Mesenchymal stem cell (in vitro differentiated cells and primary cell): ENCODE measurements around the gene COL16A1.

Source experiments
- DNase-seq: peaks from one replicate; pipeline ENCODE4 v3.0.0-alpha.2; 2013
- H2AFZ ChIP-seq: one replicate; pipeline ENCODE4 v1.6.1; 2013; ENCODE audit warnings: low read depth, mild to moderate bottlenecking, control low read depth, inconsistent platforms, low read length, moderate library complexity
- H2AK5ac ChIP-seq: 2 replicates; pipeline ENCODE4 v1.6.1; 2013; ENCODE audit warnings: low read length, moderate library complexity, mild to moderate bottlenecking, inconsistent platforms; ENCODE audit not compliant: severe bottlenecking
- H2BK120ac ChIP-seq: one replicate; pipeline ENCODE4 v1.6.1; 2013; ENCODE audit warnings: low read depth, mild to moderate bottlenecking, inconsistent platforms, low read length, moderate library complexity
- H2BK12ac ChIP-seq, 2 experiments: one replicate each; pipeline ENCODE4 v1.6.1; 2013; ENCODE audit warnings: inconsistent platforms in 2 of 2, low read length in 2 of 2, mild to moderate bottlenecking in 2 of 2, moderate library complexity in 2 of 2, control low read depth in 1 of 2
- H2BK15ac ChIP-seq: one replicate; pipeline ENCODE4 v1.6.1; 2013; ENCODE audit warnings: mild to moderate bottlenecking, low read depth, inconsistent platforms; ENCODE audit not compliant: poor library complexity, severe bottlenecking
- H2BK5ac ChIP-seq: 2 replicates; pipeline ENCODE4 v1.6.1; 2013; ENCODE audit warnings: low read depth, mild to moderate bottlenecking, low read length, control low read depth, inconsistent platforms; ENCODE audit not compliant: poor library complexity, severe bottlenecking
- H3K14ac ChIP-seq, 2 experiments: one replicate each; pipeline ENCODE4 v1.6.1; 2013; ENCODE audit warnings: inconsistent platforms in 2 of 2, low read length in 2 of 2, control low read depth in 1 of 2, mild to moderate bottlenecking in 1 of 2, moderate library complexity in 1 of 2
- H3K18ac ChIP-seq, 2 experiments: one replicate each; pipeline ENCODE4 v1.6.1; 2013; ENCODE audit warnings: inconsistent platforms in 2 of 2, low read length in 2 of 2, control low read depth in 1 of 2, low read depth in 1 of 2, mild to moderate bottlenecking in 1 of 2
- H3K23ac ChIP-seq, 2 experiments: one replicate each; pipeline ENCODE4 v1.6.1; 2013; ENCODE audit warnings: inconsistent platforms in 2 of 2, low read length in 2 of 2, mild to moderate bottlenecking in 2 of 2, moderate library complexity in 2 of 2, control low read depth in 1 of 2
- H3K27ac ChIP-seq: 2 replicates; pipeline ENCODE4 v1.5.1; 2013; ENCODE audit warnings: mild to moderate bottlenecking, moderate library complexity, low read length, control low read depth, inconsistent platforms; ENCODE audit not compliant: poor library complexity, severe bottlenecking
- H3K27me3 ChIP-seq, 2 experiments: 2 replicates each; pipeline versions ENCODE4 v1.6.1 to v1.7.0; 2013; ENCODE audit warnings: low read length in 2 of 2, mild to moderate bottlenecking in 2 of 2, moderate library complexity in 2 of 2, control low read depth in 1 of 2, inconsistent platforms in 1 of 2; ENCODE audit not compliant: control insufficient read depth in 1 of 2, insufficient read depth in 1 of 2
- H3K36me3 ChIP-seq, 2 experiments: 2 replicates each; pipeline versions ENCODE4 v1.6.1 to v1.7.0; 2013; ENCODE audit warnings: low read length in 2 of 2, control low read depth in 1 of 2, inconsistent platforms in 1 of 2, low read depth in 1 of 2, mild to moderate bottlenecking in 1 of 2; ENCODE audit not compliant: insufficient read depth in 2 of 2, control insufficient read depth in 1 of 2
- H3K4ac ChIP-seq, 2 experiments: one replicate each; pipeline ENCODE4 v1.6.1; 2013; ENCODE audit warnings: inconsistent platforms in 2 of 2, low read length in 2 of 2, mild to moderate bottlenecking in 2 of 2, moderate library complexity in 2 of 2, control low read depth in 1 of 2, low read depth in 1 of 2
- H3K4me1 ChIP-seq: 2 replicates; pipeline ENCODE4 v1.6.1; 2013; ENCODE audit warnings: low read depth, low read length, control low read depth; ENCODE audit not compliant: control insufficient read depth, insufficient read depth
- H3K4me2 ChIP-seq: 2 replicates; pipeline ENCODE4 v1.6.1; 2013; ENCODE audit warnings: low read length, mild to moderate bottlenecking, inconsistent platforms; ENCODE audit not compliant: poor library complexity, severe bottlenecking
- H3K4me3 ChIP-seq, 2 experiments: 2 replicates each; pipeline versions ENCODE4 v1.5.1 to v1.7.0; 2013; ENCODE audit warnings: low read length in 2 of 2, mild to moderate bottlenecking in 2 of 2, control low read depth in 1 of 2, low read depth in 1 of 2; ENCODE audit not compliant: insufficient read depth in 1 of 2
- H3K79me1 ChIP-seq: replicated peaks from 2 replicates; pipeline ENCODE4 v1.6.1; 2013; ENCODE audit warnings: mild to moderate bottlenecking, control low read depth, low read length, inconsistent platforms; ENCODE audit not compliant: poor library complexity, severe bottlenecking
- H3K9ac ChIP-seq: 2 replicates; pipeline ENCODE4 v1.7.0; 2013; ENCODE audit warnings: mild to moderate bottlenecking, low read length, moderate library complexity
- H3K9me3 ChIP-seq: 2 replicates; pipeline ENCODE4 v1.7.0; 2013; ENCODE audit warnings: mild to moderate bottlenecking, low read length; ENCODE audit not compliant: control insufficient read depth
- H4K8ac ChIP-seq: one replicate; pipeline ENCODE4 v1.6.1; 2013; ENCODE audit warnings: inconsistent platforms, mild to moderate bottlenecking, low read length, moderate library complexity
- H4K91ac ChIP-seq: one replicate; pipeline ENCODE4 v1.6.1; 2013; ENCODE audit warnings: mild to moderate bottlenecking, low read length, inconsistent platforms
- WGBS: methylation state at CpG from one replicate; pipeline ENCODE4 v1.1.7; 2013; ENCODE audit warnings: mixed read lengths; 5-methylcytosine and 5-hydroxymethylcytosine counted together

The COL16A1 gene

GRCh38 chr1:31746687-31747086, 42.9 kb upstream of the COL16A1 start:
- Histone ChIP-seq H3K79me1 (no peaks in the 10 kb centered on the region), H2BK120ac (no peak overlapping the region), H2AFZ (no peak overlapping the region), H2BK5ac (no peak overlapping the region), H2AK5ac (no peak overlapping the region), H3K4me3 (no peak overlapping the region), H3K4me2 (no peak overlapping the region), H3K23ac (no peak overlapping the region), H3K36me3 (peaks cover 0 to 8% of the 10 kb centered on the region in 2 experiments), H3K4me1 (peaks cover 21% of the 10 kb centered on the region), H2BK15ac (no peak overlapping the region), H3K18ac (no peak overlapping the region), H3K9ac (peak overlapping the region; percentile 21), H4K91ac (no peak overlapping the region), H3K27me3 (peaks cover 5 to 30% of the 10 kb centered on the region in 2 experiments), H3K9me3 (no peaks in the 10 kb centered on the region), H4K8ac (no peak overlapping the region), H2BK12ac (no peak overlapping the region), H3K4ac (no peak overlapping the region), H3K27ac (no peak overlapping the region), H3K14ac (no peak overlapping the region)
- WGBS = 25% methylated on average over 7 of the region's 7 CpGs
- DNase-seq = no peak

GRCh38 chr1:31745946-31746670, 42.3 kb upstream of the COL16A1 start:
- Histone ChIP-seq H2BK15ac (peak overlapping the region; percentile 17), H3K4me1 (peaks cover 22% of the 10 kb centered on the region)

GRCh38 chr1:31745096-31745945, 41.5 kb upstream of the COL16A1 start:
- peak overlapping the region; percentile 17 for H2BK15ac ChIP-seq
- WGBS = 50% methylated on average over 4 of the region's 4 CpGs

More at GRCh38 chr1:31745946-31746670, 42.3 kb upstream of the COL16A1 start:
- H2AFZ ChIP-seq = no peak overlapping the region
- WGBS = 74% methylated on average over 15 of the region's 15 CpGs
- H3K79me1 ChIP-seq = no peaks in the 10 kb centered on the region
- H3K27ac ChIP-seq = no peak overlapping the region
- no peak overlapping the region for H2BK5ac ChIP-seq
- DNase-seq = no peak
- no peak overlapping the region for H3K4ac ChIP-seq
- H3K27me3 ChIP-seq = peaks cover 5 to 30% of the 10 kb centered on the region in 2 experiments
- no peak overlapping the region for H3K14ac ChIP-seq
- H3K36me3 ChIP-seq = peaks cover 0 to 8% of the 10 kb centered on the region in 2 experiments
- H3K23ac ChIP-seq = no peak overlapping the region
- no peaks in the 10 kb centered on the region for H3K9me3 ChIP-seq
- no peak overlapping the region for H3K18ac ChIP-seq
- no peak overlapping the region for H3K4me3 ChIP-seq
- H4K8ac ChIP-seq = no peak overlapping the region
- no peak overlapping the region for H4K91ac ChIP-seq
- H2BK120ac ChIP-seq = no peak overlapping the region
- H3K9ac ChIP-seq = peak overlapping the region; percentile 32
- no peak overlapping the region for H3K4me2 ChIP-seq
- H2BK12ac ChIP-seq = peak overlapping the region in 1 of 2 experiments; percentile 49
- H2AK5ac ChIP-seq = no peak overlapping the region

More at GRCh38 chr1:31745096-31745945, 41.5 kb upstream of the COL16A1 start:
- Histone ChIP-seq H2BK120ac (no peak overlapping the region), H3K4me2 (no peak overlapping the region), H3K23ac (no peak overlapping the region), H3K18ac (no peak overlapping the region), H3K9ac (peak overlapping the region; percentile 32), H2BK5ac (no peak overlapping the region), H2AK5ac (no peak overlapping the region), H3K4ac (no peak overlapping the region), H3K27me3 (peaks cover 5 to 27% of the 10 kb centered on the region in 2 experiments), H3K36me3 (peaks cover 0 to 8% of the 10 kb centered on the region in 2 experiments), H3K4me3 (no peak overlapping the region), H2AFZ (no peak overlapping the region), H3K27ac (no peak overlapping the region), H4K91ac (no peak overlapping the region), H3K79me1 (no peaks in the 10 kb centered on the region), H3K4me1 (peaks cover 15% of the 10 kb centered on the region), H4K8ac (no peak overlapping the region), H3K14ac (no peak overlapping the region), H2BK12ac (no peak overlapping the region), H3K9me3 (no peaks in the 10 kb centered on the region)
- peak; percentile 66 for DNase-seq
